LoVo (cell line): Measurements from ENCODE around the gene ACD.

Source experiments
- DNase-seq: peaks from one replicate; pipeline ENCODE4 v3.0.0-alpha.2; 2016; ENCODE audit warnings: low spot score

Gene ACD

DNA sequence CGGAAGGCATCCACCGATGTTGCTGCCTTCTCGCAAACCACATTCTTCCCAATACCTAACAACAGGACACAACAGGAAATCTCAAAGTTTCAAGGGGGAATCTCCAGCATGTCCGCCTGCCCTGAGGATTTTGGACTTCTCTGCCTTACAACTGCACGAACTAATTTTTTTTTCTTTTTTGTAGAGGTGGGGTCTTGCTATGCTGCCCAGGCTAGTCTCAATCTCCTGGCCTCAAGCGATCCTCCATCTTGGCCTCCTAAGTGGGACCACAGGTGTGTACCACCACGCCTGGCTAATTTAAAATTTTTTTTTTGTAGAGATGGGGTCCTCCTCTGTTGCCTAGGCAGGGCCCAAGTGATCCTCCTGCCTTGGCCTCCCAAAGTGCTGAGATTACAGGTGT, 15.9 kb upstream of the ACD start:
- no peak for DNase-seq

- DNase-seq, result no peak
Observed at GRCh38 chr16:67675579-67675935, 15.5 kb upstream of the ACD start.

DNA sequence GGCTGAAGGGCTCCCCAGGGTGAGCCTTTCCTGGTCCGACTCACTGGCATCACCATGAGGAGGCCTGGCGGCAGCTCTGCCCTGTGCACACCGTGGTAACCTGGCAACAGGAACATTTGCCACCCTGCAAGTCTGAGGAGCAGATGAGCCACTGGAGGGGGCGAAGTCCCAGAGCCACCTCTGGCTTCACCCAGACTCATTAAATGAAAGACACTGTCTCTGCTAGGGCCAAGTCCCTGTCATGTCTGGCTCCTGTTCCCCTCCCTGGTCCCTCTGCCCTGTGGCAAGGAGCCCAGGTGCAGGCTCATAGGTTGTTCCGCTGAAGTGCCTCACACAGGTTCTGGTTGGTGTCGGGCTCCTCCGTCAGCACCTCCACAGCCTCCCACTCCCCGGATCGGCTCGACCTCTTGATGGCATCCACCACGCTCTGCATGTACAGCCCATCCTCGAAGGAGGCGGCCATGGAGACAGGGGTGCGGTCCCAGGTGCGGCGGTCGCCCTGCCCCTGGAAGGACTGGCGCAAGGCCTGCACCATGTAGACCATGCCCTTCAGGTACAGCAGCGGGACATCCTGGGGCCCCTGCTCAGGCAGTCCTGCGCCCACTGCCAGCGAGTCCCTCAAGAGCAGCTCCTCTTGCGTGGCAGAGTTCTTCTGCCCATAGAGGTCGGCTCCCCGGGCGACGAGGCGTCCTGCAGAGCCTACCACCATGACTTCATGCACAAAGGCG, 15.0 kb upstream of the ACD start:
- no peak for DNase-seq

GRCh38 chr16:67673712-67674580, 13.9 kb upstream of the ACD start:
- no peak for DNase-seq

GRCh38 chr16:67672739-67673662, 12.9 kb upstream of the ACD start:
- no peak for DNase-seq

DNA sequence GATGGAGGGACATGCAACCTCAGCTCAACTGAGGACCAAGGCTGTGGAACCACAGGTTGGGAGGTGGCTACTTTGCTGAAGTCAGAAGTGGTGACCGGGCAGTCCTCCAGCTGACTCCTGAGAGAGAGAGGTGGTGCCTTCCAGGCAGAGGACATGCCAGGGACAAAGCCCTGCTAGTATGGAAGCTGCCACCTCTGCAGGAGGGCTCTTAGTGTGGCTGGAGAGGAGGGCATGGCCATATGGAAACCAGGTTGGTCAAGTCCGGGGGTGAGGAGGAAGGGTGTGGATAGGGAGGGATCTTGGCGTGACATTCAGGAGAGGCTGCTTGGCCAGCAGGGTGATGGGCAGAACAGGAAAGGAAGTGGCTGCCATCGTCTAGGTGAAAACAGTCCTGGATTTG, 12.2 kb upstream of the ACD start:
- DNase-seq, result no peak

- DNase-seq, result no peak
Observed at GRCh38 chr16:67669499-67670101, 9.5 kb upstream of the ACD start.

DNA sequence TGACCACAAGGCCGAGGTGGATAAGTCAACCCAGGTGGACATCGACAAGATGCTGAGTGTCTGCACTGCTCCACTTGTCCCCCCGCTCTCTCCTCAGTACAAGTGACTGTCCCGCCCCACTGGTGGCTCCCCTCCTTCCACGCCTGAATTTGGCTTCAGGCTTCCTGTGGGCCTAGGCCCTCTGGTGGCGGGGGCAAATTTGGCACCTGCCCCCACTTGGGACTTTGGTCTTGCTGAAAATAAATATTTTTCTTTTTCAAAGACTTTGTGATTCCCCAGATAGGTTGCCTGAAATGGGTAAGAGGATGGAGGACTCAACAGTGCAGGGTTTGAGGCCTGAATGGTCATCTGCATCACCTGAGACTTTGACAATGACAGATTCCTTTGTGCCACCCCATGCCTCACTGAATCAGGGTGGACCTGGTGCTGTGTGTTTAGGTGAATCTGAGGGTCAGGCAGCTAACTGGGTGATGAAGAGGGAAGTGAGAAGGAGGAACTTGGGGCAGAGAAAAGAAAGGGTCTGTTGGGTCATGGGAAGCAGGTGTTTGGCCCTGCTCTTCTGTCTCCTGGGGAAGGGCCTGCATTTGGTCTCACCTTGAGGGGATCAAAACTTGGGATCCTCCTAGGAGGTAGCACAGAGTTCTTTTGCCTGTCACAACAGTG, 8.6 kb upstream of the ACD start:
- DNase-seq, result no peak

DNA sequence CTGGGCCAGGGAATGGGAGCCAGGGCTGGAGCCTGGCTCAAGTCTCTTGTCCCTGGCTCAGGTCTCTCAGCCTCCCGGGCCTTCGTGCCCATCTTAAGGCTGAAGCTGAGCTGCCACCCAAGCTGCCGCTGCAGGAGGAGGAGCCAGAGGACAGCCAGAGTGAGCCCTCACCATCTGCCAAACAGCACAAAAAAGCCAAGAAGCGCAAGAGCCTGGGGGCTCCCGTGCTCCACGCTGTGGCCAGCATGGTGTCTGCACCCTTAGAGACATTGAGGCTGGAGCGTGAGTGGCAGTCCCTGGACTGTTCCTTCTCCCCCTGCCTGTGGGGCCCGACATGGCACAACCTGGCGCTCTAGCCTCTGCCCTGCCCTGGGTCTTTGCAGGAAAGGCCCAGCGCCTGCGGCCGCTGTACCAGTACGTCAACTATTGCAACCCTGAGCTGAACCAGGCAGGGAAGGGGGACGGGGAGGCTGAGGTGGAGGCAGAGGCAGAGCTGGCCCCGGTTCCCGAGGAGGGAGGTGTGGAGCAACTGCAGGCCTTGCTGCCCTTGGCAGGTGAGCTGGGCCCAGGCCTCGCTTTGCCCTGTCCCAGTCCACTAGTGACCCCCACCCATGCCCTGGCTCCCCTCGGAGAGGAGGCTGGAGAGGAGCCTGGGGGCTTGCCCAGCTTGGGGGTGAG, 7.9 kb upstream of the ACD start:
- DNase-seq, result no peak

DNA sequence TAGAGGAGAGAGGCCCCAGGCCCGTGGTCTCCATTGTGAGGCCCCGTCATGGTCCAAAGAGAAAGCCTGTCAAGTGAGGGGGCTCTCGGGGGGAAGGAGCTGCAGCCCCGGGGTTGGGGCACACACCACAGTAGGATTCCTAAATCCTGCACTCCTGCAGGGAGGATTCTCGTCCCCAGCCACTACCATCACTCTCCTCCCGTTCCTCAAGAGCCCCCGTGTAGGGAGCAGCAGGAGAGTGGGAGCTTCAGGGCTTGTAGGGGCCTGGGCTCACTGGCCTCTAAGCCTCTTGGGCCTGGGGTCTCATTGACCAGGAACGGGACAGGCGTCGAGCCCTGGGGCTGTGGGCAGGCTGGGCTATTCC, 7.4 kb upstream of the ACD start:
- DNase-seq, result no peak

- DNase-seq, result peak; percentile 31
Observed at GRCh38 chr16:67666559-67667452, 6.7 kb upstream of the ACD start, which contains the start of the genes C16orf86 and ENKD1. TSS of gene C16orf86 (plus strand) at chr16:67666814. CDS start at chr16:67666971, 157 bp downstream. TSS of gene ENKD1 (minus strand) at chr16:67666750. CDS start at chr16:67666442, 308 bp downstream.

DNA sequence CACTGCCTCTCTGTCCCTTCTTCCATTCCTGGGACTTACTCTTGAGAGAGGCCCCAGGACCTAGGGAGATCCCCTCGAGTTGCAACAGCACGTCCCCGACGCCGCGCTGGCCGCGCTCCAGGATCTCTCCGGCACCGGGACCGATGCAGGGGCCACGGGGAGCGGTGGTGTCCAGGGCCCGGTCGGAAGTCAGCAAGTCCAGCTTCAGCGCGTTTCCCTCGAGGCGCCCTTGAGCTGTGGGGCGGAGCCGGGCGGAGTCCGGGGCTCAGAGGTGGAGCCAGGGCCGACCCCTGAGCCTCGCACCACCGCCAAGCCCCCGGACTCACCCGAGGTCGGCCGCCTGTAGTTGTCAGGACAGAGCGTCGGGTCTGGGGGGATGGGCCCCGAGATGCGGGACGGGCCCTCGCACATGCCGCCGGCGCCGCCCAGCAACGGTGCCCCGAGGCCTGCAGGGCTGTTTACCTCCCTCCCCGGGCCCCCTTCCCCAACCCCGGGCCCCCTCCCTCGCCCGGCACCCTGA, 6.0 kb upstream of the ACD start:
- no peak for DNase-seq

DNA sequence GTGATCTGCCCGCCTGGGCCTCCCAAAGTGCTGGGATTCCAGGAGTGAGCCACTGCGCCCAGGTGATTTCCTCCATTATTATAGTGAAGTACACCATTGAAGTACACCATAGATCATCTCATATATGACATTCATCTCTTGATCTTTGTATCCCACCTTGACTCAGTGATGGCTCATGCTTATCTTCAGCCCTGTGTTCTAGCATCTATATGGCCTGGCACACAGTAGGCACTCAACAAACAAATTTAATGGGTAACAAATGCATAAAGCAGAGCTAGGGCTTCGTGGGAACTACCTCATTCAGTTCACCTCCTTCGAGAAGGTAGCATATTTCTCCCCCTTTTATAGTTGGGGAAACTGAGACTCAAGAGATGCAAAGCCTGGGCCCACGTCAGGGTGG, 5.5 kb upstream of the ACD start:
- no peak for DNase-seq

DNA sequence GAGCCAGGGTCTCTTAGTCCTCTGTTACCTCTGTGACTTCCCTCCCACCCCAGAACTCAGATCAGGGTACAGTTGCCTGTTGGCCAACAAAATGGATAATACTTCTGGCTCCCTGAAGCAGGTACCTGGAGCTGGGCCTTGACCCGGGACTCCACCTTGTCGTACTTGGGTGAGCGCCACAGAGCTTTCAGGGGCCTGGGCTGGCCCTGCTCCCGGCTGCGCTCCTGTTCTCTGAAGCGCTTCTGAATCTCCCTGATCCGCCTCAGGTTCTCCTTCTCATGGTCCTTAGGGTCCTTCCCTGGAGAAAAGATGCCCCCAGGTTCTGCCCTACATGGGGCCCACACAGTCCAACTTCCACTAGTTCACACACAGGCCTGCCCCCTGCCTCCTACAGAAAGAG, 4.8 kb upstream of the ACD start:
- no peak for DNase-seq

- DNase-seq, result no peak
Observed at GRCh38 chr16:67664258-67664657, 4.2 kb upstream of the ACD start.

- no peak for DNase-seq
Observed at GRCh38 chr16:67663877-67664222, 3.8 kb upstream of the ACD start.

DNA sequence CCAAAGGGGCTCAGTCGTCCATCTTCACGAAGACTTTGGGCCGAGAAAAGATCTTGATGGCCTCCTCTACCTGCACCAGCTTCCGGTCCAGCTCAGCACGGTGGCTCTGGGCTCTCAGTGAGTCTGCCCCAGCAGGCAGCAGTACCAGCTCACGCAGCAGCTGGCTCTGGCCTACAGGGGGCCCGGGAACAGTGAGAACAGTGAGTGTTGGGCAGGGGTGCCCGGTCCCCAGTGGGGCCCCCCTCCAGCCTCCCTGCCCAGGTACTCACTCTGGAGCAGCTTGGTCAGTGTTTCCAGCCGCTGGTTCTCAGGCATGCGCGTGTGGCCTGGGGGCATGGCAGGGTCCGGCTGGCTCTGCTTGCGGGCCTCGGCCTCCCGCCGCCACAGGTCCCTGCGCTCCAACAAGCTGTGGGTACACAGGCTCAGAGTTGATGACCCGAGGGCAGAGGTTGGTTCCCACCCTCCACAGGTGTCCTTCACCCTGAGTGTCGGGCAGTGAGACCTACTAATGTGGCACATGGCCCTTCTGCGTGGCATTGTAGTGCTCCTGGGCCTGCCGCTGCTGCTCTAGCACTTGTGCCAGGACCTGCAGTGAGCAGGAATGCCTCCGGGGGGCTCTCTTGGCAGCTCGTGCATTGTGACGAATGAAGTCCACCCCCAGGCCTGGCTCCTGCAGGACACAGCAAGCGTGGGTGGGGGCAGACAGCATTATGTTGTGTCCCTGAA, 3.3 kb upstream of the ACD start:
- DNase-seq, result no peak

GRCh38 chr16:67662653-67663010, 2.6 kb upstream of the ACD start:
- no peak for DNase-seq
